Suprapubic skin (tissue), 3 donors: ENCODE results near the gene SHC3.

Source experiments
- CTCF ChIP-seq, 2 donors: fragments of 200-600 bp in 1 of 2; fragments of 450-650 bp in 1 of 2; sonication (generic) in 1 of 2; IDR thresholded peaks; one replicate each; pipeline ENCODE4 v1.5.1; 2016 to 2019; ENCODE audit warnings: antibody characterized with exemption in 2 of 2, mild to moderate bottlenecking in 1 of 2, moderate library complexity in 1 of 2
- POLR2A ChIP-seq, 2 donors: fragments of 450-650 bp; IDR thresholded peaks; one replicate each; pipeline ENCODE4 v1.6.1; 2017; ENCODE audit warnings: antibody characterized with exemption in 2 of 2, mild to moderate bottlenecking in 2 of 2, moderate library complexity in 2 of 2

GRCh38 chr9:89139455-89139854 is 39.2 kb downstream of the SHC3 start:
- TF ChIP-seq CTCF (IDR thresholded peaks at IDR 0.05) (no peak), POLR2A (IDR thresholded peaks at IDR 0.05) (no peak)
